Measurements from ENCODE around the gene KCNH4. TPM values are rescaled to one million over a fixed set of nuclear protein-coding genes. Genes with fewer than 3 reads are reported as not detected.
A peak's percentile ranks its signal among the peaks of the same experiment; 100 is the strongest.

The KCNH4 gene
- total and polyA plus RNA-seq, 2 donors (not counting 1 experiment from before 2014, with no cell fraction given), result 0.62 to 1.0 TPM

GRCh38 chr17:42199416-42200011 lies 18.6 kb upstream of the KCNH4 start:
- Histone ChIP-seq H4K20me1 (ENCODE audit: control insufficient read depth, insufficient read depth, low read length, poor library complexity, severe bottlenecking) (no peaks in the 10 kb centered on the region), H2AFZ (ENCODE audit: insufficient read depth, low read depth, low read length, poor library complexity, severe bottlenecking) (no peak overlapping the region), H3K4me3 (ENCODE audit: control extremely low read depth in 1 of 5, extremely low read depth in 1 of 5, insufficient read depth in 1 of 5, low read depth in 2 of 5, low read length in 4 of 5) (no peak overlapping the region), H3K9ac (ENCODE audit: low read length) (no peak overlapping the region), H3K4me1 (ENCODE audit: control insufficient read depth in 2 of 2, insufficient read depth in 2 of 2, low read length in 2 of 2) (peaks cover 14 to 21% of the 10 kb centered on the region in 2 donors), H3K27ac (ENCODE audit: low read length in 2 of 2) (peak overlapping the region; percentile 85 to 96), H3K79me2 (ENCODE audit: control insufficient read depth, insufficient read depth, low read length) (peaks cover under 1% of the 10 kb centered on the region), H3K4me2 (replicated peaks; ENCODE audit: low read depth, low read length, poor library complexity, severe bottlenecking) (no peak overlapping the region), H3K9me3 (ENCODE audit: control extremely low read depth in 1 of 3, control insufficient read depth in 2 of 3, insufficient read depth in 1 of 3, low read length in 2 of 3) (no peaks in the 10 kb centered on the region), H3K27me3 (replicated peaks in 1 of 4; ENCODE audit: control extremely low read depth in 1 of 4, control insufficient read depth in 3 of 4, insufficient read depth in 4 of 4, low read length in 3 of 4) (no peaks in the 10 kb centered on the region), H3K36me3 (replicated peaks in 1 of 2; ENCODE audit: control extremely low read depth in 1 of 2, control insufficient read depth in 1 of 2, extremely low read depth in 1 of 2, insufficient read depth in 2 of 2, low read length in 1 of 2) (peaks cover 0 to 7% of the 10 kb centered on the region in 2 experiments)
- ATAC-seq (ENCODE audit: low read depth) (no peak), DNase-seq (no peak)
- Mint-ChIP-seq H3K9me3 (ENCODE audit: insufficient read depth) (no peaks in the 10 kb centered on the region), H3K27me3 (no peaks in the 10 kb centered on the region), H3K27ac (peak overlapping the region; percentile 81), H3K4me3 (no peak overlapping the region), H3K4me1 (peaks cover 23% of the 10 kb centered on the region)
- ChIA-PET CTCF (interaction anchor here (0.6 to 1.9 kb wide), 7 partner anchors 13 to 236 kb away, joined by 3 to 8 read pairs (median 3); no protein-coding TSS in a partner anchor), POLR2A (interaction anchor here (1.4 to 2.7 kb wide), 3 partner anchors 15 to 89 kb away, joined by 3 to 8 read pairs (median 4); partner anchors contain the start of gene STAT5A)
- TF ChIP-seq, protein P1, sequence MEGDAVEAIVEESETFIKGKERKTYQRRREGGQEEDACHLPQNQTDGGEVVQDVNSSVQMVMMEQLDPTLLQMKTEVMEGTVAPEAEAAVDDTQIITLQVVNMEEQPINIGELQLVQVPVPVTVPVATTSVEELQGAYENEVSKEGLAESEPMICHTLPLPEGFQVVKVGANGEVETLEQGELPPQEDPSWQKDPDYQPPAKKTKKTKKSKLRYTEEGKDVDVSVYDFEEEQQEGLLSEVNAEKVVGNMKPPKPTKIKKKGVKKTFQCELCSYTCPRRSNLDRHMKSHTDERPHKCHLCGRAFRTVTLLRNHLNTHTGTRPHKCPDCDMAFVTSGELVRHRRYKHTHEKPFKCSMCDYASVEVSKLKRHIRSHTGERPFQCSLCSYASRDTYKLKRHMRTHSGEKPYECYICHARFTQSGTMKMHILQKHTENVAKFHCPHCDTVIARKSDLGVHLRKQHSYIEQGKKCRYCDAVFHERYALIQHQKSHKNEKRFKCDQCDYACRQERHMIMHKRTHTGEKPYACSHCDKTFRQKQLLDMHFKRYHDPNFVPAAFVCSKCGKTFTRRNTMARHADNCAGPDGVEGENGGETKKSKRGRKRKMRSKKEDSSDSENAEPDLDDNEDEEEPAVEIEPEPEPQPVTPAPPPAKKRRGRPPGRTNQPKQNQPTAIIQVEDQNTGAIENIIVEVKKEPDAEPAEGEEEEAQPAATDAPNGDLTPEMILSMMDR (IDR thresholded peaks at IDR 0.05), result no peak
- TF ChIP-seq EZH2 (IDR thresholded peaks at IDR 0.05; ENCODE audit: borderline replicate concordance, insufficient read depth, low read depth, low read length, poor library complexity, severe bottlenecking), result no peak
- 100% methylated on average over 5 of the region's 12 CpGs for WGBS (ENCODE audit: insufficient coverage)
- intact Hi-C loops (cut with micrococcal nuclease), result loop anchor here (10.0 kb wide), 1 partner anchor 475 kb away; the partner anchor contains the start of gene PLEKHH3

GRCh38 chr17:42198897-42199296 lies 18.0 kb upstream of the KCNH4 start:
- 17% methylated on average over 1 of the region's 4 CpGs for WGBS (ENCODE audit: insufficient coverage)
- H3K27me3 ChIP-seq (replicated peaks in 1 of 4; ENCODE audit: control extremely low read depth in 1 of 4, control insufficient read depth in 3 of 4, insufficient read depth in 4 of 4, low read length in 3 of 4), result no peaks in the 10 kb centered on the region
- peak overlapping the region; percentile 73 for H2AFZ ChIP-seq (ENCODE audit: insufficient read depth, low read depth, low read length, poor library complexity, severe bottlenecking)
- H3K9me3 ChIP-seq (ENCODE audit: control extremely low read depth in 1 of 3, control insufficient read depth in 2 of 3, insufficient read depth in 1 of 3, low read length in 2 of 3), result no peaks in the 10 kb centered on the region
- intact Hi-C loops (cut with micrococcal nuclease), result loop anchor here (10.0 kb wide), 1 partner anchor 476 kb away; the partner anchor contains the start of gene PLEKHH3
- Mint-ChIP-seq H3K9me3 (ENCODE audit: insufficient read depth) (no peaks in the 10 kb centered on the region), H3K27me3 (no peaks in the 10 kb centered on the region), H3K27ac (peak overlapping the region; percentile 97), H3K4me3 (peak overlapping the region; percentile 24), H3K4me1 (peaks cover 28% of the 10 kb centered on the region)
- peaks cover 7% of the 10 kb centered on the region for H3K79me2 ChIP-seq (ENCODE audit: control insufficient read depth, insufficient read depth, low read length)
- ATAC-seq (ENCODE audit: low read depth) (peak; percentile 73), DNase-seq (peak; percentile 89)
- ChIA-PET CTCF (interaction anchor here (0.6 to 1.9 kb wide), 10 partner anchors 12 to 236 kb away, joined by 3 to 8 read pairs (median 3); partner anchors contain the start of gene STAT5A), POLR2A (interaction anchor here (0.6 to 2.7 kb wide), 4 partner anchors 15 to 90 kb away, joined by 3 to 8 read pairs (median 4); partner anchors contain the start of gene STAT5A)
- H3K4me2 ChIP-seq (replicated peaks; ENCODE audit: low read depth, low read length, poor library complexity, severe bottlenecking), result peak overlapping the region; percentile 39
- TF ChIP-seq, protein P1 (IDR thresholded peaks at IDR 0.05), result no peak
- no peak for TF ChIP-seq EZH2 (IDR thresholded peaks at IDR 0.05; ENCODE audit: borderline replicate concordance, insufficient read depth, low read depth, low read length, poor library complexity, severe bottlenecking)
- peak overlapping the region; percentile 85 to 96 for H3K27ac ChIP-seq (ENCODE audit: low read length in 2 of 2)
- peaks cover 15 to 25% of the 10 kb centered on the region in 2 donors for H3K4me1 ChIP-seq (ENCODE audit: control insufficient read depth in 2 of 2, insufficient read depth in 2 of 2, low read length in 2 of 2)
- H4K20me1 ChIP-seq (ENCODE audit: control insufficient read depth, insufficient read depth, low read length, poor library complexity, severe bottlenecking), result no peaks in the 10 kb centered on the region
- H3K9ac ChIP-seq (ENCODE audit: low read length), result no peak overlapping the region
- H3K36me3 ChIP-seq (replicated peaks in 1 of 2; ENCODE audit: control extremely low read depth in 1 of 2, control insufficient read depth in 1 of 2, extremely low read depth in 1 of 2, insufficient read depth in 2 of 2, low read length in 1 of 2), result peaks cover 0 to 1% of the 10 kb centered on the region in 2 experiments
- no peak overlapping the region for H3K4me3 ChIP-seq (ENCODE audit: control extremely low read depth in 1 of 5, extremely low read depth in 1 of 5, insufficient read depth in 1 of 5, low read depth in 2 of 5, low read length in 4 of 5)

Measured in B cell (primary cell).